Mucosa of rectum (tissue), 2 donors: Measurements from ENCODE around the gene UBE3B.

Source experiments
- H3K27ac ChIP-seq, 2 donors: one replicate each; pipeline ENCODE4 v1.7.0; 2013; ENCODE audit warnings: inconsistent platforms in 2 of 2, low read depth in 2 of 2, low read length in 2 of 2
- H3K27me3 ChIP-seq, 2 donors: one replicate each; pipeline ENCODE4 v1.7.0; 2013; ENCODE audit warnings: low read length in 2 of 2; ENCODE audit not compliant: control insufficient read depth in 2 of 2, insufficient read depth in 2 of 2
- H3K36me3 ChIP-seq, 2 donors: one replicate each; pipeline ENCODE4 v1.7.0; 2013; ENCODE audit warnings: low read length in 2 of 2; ENCODE audit not compliant: control insufficient read depth in 2 of 2, insufficient read depth in 2 of 2
- H3K4me1 ChIP-seq, 2 donors: one replicate each; pipeline ENCODE4 v1.7.0; 2013; ENCODE audit warnings: low read length in 2 of 2, mild to moderate bottlenecking in 1 of 2; ENCODE audit not compliant: control insufficient read depth in 2 of 2, insufficient read depth in 2 of 2
- H3K4me3 ChIP-seq, 2 donors: one replicate each; pipeline ENCODE4 v1.7.0; 2013; ENCODE audit warnings: low read length in 2 of 2
- H3K9ac ChIP-seq, 2 donors: one replicate each; pipeline ENCODE4 v1.7.0; 2013; ENCODE audit warnings: low read length in 2 of 2, low read depth in 1 of 2, mild to moderate bottlenecking in 1 of 2
- H3K9me3 ChIP-seq, 2 donors: one replicate each; pipeline ENCODE4 v1.7.0; 2013; ENCODE audit warnings: low read length in 2 of 2; ENCODE audit not compliant: control insufficient read depth in 2 of 2
- donor health status: healthy.
- donor health status: Normal muscosa, but diverticular disease.

UBE3B gene

GRCh38 chr12:109578330-109578927, 101.0 kb downstream of the UBE3B start:
- no peaks in the 10 kb centered on the region for H3K27me3 ChIP-seq
- H3K36me3 ChIP-seq: peaks cover 36 to 47% of the 10 kb centered on the region in 2 donors
- no peak overlapping the region for H3K9ac ChIP-seq
- peaks cover 6% of the 10 kb centered on the region in 2 donors for H3K4me1 ChIP-seq
- no peaks in the 10 kb centered on the region for H3K9me3 ChIP-seq
- H3K4me3 ChIP-seq: no peak overlapping the region
- no peak overlapping the region for H3K27ac ChIP-seq

DNA sequence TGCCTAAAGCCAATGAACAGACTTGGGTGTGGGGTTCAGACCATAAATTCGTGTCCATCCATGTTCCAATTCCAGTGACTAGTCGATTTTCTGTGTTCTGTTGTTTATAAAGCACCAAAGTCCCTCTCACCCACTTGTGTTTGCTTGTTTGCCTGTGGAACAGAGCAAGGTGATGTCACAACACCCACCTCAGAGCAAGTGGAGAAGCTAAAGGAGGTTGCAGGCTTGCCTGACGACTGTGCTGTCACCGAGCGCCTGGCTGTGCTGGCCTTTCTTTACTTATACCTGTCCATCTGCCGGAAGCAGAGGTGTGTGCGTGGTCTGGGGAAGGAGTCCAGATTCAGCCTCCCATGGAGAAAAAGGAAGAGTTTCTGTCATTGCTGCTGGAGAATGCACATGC, 102.2 kb downstream of the UBE3B start:
- H3K36me3 ChIP-seq: peaks cover 37 to 55% of the 10 kb centered on the region in 2 donors
- peaks cover 0 to 2% of the 10 kb centered on the region in 2 donors for H3K4me1 ChIP-seq
- no peak overlapping the region for H3K4me3 ChIP-seq
- no peaks in the 10 kb centered on the region for H3K27me3 ChIP-seq
- no peaks in the 10 kb centered on the region for H3K9me3 ChIP-seq
- no peak overlapping the region for H3K27ac ChIP-seq
- H3K9ac ChIP-seq: no peak overlapping the region

GRCh38 chr12:109580272-109580671, 102.8 kb downstream of the UBE3B start:
- Histone ChIP-seq H3K27ac (no peak overlapping the region), H3K4me1 (no peaks in the 10 kb centered on the region), H3K9me3 (no peaks in the 10 kb centered on the region), H3K27me3 (no peaks in the 10 kb centered on the region), H3K4me3 (no peak overlapping the region), H3K36me3 (peaks cover 42 to 59% of the 10 kb centered on the region in 2 donors), H3K9ac (no peak overlapping the region)

- H3K9ac ChIP-seq: no peak overlapping the region
- no peak overlapping the region for H3K27ac ChIP-seq
- H3K4me1 ChIP-seq: no peaks in the 10 kb centered on the region
- no peak overlapping the region for H3K4me3 ChIP-seq
- H3K27me3 ChIP-seq: no peaks in the 10 kb centered on the region
- peaks cover 42 to 56% of the 10 kb centered on the region in 2 donors for H3K36me3 ChIP-seq
- H3K9me3 ChIP-seq: no peaks in the 10 kb centered on the region
Measured at GRCh38 chr12:109580684-109581333, 103.4 kb downstream of the UBE3B start.

DNA sequence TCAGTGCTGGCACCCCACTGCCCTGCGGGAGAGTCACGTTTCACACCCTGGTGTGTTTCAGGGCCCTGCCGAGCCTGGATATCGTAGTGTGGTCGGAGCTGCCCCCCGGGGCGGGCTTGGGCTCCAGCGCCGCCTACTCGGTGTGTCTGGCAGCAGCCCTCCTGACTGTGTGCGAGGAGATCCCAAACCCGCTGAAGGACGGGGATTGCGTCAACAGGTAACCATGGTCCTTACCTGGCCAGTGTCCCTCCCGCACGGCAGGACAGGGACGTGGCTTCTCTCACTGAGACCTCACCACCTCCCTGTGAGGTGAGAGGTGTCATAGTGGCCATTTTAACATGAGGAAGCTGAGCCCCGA, 103.9 kb downstream of the UBE3B start:
- Histone ChIP-seq H3K4me3 (no peak overlapping the region), H3K4me1 (no peaks in the 10 kb centered on the region), H3K9ac (no peak overlapping the region), H3K36me3 (peaks cover 42 to 53% of the 10 kb centered on the region in 2 donors), H3K27me3 (no peaks in the 10 kb centered on the region), H3K9me3 (no peaks in the 10 kb centered on the region), H3K27ac (no peak overlapping the region)

GRCh38 chr12:109581856-109582255, 104.4 kb downstream of the UBE3B start:
- no peak overlapping the region for H3K27ac ChIP-seq
- H3K4me1 ChIP-seq: no peaks in the 10 kb centered on the region
- no peaks in the 10 kb centered on the region for H3K27me3 ChIP-seq
- H3K36me3 ChIP-seq: peaks cover 46 to 56% of the 10 kb centered on the region in 2 donors
- H3K9me3 ChIP-seq: no peaks in the 10 kb centered on the region
- H3K9ac ChIP-seq: no peak overlapping the region
- H3K4me3 ChIP-seq: no peak overlapping the region

- Histone ChIP-seq H3K9ac (no peak overlapping the region), H3K4me1 (no peaks in the 10 kb centered on the region), H3K27me3 (no peaks in the 10 kb centered on the region), H3K9me3 (no peaks in the 10 kb centered on the region), H3K36me3 (peaks cover 43 to 55% of the 10 kb centered on the region in 2 donors), H3K4me3 (no peak overlapping the region), H3K27ac (no peak overlapping the region)
Measured at GRCh38 chr12:109582636-109583035, 105.2 kb downstream of the UBE3B start.

DNA sequence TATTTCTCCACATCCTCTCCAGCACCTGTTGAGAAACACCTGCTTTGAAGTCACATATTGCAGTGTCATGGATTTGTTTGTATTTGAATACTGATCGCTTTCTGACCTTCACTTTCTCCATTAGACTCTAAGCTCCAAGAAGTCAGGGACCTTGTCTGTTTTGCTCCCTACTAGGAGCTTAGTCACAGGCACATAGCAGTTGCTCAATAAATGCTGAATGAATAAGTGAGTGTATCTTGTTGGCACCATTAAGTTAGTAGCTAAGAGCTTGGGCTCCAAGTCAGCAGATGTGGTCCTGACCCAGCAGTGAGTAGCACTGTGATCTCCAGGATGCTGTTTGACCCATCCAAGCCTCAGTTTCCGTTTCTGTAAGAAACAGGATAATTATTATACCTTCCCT, 106.3 kb downstream of the UBE3B start:
- H3K9ac ChIP-seq: no peak overlapping the region
- H3K4me3 ChIP-seq: no peak overlapping the region
- H3K9me3 ChIP-seq: no peaks in the 10 kb centered on the region
- no peak overlapping the region for H3K27ac ChIP-seq
- peaks cover 38 to 46% of the 10 kb centered on the region in 2 donors for H3K36me3 ChIP-seq
- no peaks in the 10 kb centered on the region for H3K4me1 ChIP-seq
- H3K27me3 ChIP-seq: no peaks in the 10 kb centered on the region
